ENCODE measurements around the gene POU5F2. TPM values are rescaled to one million over a fixed set of nuclear protein-coding genes. Genes with fewer than 3 reads are reported as not detected.
A peak's percentile ranks its signal among the peaks of the same experiment; 100 is the strongest.

Gene POU5F2, protein sequence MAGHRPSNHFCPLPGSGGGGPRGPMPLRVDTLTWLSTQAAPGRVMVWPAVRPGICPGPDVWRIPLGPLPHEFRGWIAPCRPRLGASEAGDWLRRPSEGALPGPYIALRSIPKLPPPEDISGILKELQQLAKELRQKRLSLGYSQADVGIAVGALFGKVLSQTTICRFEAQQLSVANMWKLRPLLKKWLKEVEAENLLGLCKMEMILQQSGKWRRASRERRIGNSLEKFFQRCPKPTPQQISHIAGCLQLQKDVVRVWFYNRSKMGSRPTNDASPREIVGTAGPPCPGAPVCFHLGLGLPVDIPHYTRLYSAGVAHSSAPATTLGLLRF
- total RNA-seq: under 1 TPM; 0.40 to 0.84 TPM
- 0.11 TPM for polyA plus RNA-seq (2013, experiment 1 of 2)
- polyA plus RNA-seq (2013, experiment 2 of 2): 0.08 TPM
- long read RNA-seq, experiment 1: 0 reads
- long read RNA-seq, experiment 2: 0 reads
- long read RNA-seq, experiment 3: 0 reads
- long read RNA-seq, experiment 4: 0 reads

DNA sequence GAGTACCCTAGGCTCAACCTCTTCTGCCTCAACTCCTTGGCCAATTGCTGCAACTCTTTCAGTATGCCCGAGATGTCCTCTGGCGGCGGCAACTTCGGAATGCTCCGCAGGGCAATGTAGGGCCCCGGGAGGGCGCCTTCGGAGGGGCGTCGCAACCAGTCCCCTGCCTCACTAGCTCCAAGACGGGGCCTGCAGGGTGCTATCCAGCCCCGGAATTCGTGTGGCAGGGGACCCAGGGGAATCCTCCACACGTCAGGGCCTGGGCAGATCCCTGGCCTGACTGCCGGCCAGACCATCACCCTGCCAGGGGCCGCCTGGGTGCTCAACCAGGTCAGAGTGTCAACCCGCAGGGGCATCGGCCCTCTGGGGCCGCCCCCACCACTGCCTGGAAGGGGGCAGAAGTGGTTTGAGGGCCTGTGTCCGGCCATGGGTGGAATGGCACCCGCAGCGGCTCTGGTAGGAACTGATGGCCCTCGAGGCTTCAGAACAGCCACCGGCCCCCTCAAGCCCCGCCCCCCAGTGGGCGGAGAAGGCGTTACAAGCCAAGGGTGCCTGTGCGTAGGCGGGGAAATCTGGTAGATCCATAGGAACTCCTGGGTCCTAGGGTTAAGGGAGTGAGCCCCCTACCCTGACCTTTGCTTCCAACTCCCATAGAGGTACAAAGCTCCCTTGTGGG, at the start of gene POU5F2:
TSS of gene POU5F2 (minus strand) at position 465 of the 676 bp plus-strand sequence. CDS start at position 428, 37 bp downstream.
- Histone ChIP-seq H3K9ac (ENCODE audit: extremely low read depth, low read length, poor library complexity, severe bottlenecking) (no peak within 1 kb of the TSS), H3K27ac (ENCODE audit: low read depth, low read length) (no peak within 1 kb of the TSS), H3K9me3 (ENCODE audit: control insufficient read depth, low read length) (peaks cover 5% of the 10 kb centered on the region), H3K4me1 (ENCODE audit: control insufficient read depth, insufficient read depth, low read length) (no peaks in the 10 kb centered on the region), H3K27me3 (ENCODE audit: control insufficient read depth, insufficient read depth, low read length, poor library complexity, severe bottlenecking) (no peaks in the 10 kb centered on the region), H3K36me3 (ENCODE audit: control insufficient read depth, insufficient read depth, low read length) (no peaks in the 10 kb centered on the region), H3K4me3 (ENCODE audit: low read length) (no peak within 1 kb of the TSS)
- Mint-ChIP-seq H3K27me3 (ENCODE audit: insufficient read depth) (peaks cover 3% of the 10 kb centered on the region), H3K9me3 (no peaks in the 10 kb centered on the region), H3K27ac (no peak within 1 kb of the TSS), H3K36me3 (ENCODE audit: low read depth) (no peaks in the 10 kb centered on the region), H3K4me3 (no peak within 1 kb of the TSS), H3K4me1 (peaks cover 4% of the 10 kb centered on the region)
- peak; percentile 72 for DNase-seq
- WGBS, 2 experiments (ENCODE audit: insufficient coverage in 1 of 2, insufficient read length in 1 of 2): 92 to 94% methylated on average over 9 to 29 of the region's 29 CpGs
- TF ChIP-seq, protein P1, sequence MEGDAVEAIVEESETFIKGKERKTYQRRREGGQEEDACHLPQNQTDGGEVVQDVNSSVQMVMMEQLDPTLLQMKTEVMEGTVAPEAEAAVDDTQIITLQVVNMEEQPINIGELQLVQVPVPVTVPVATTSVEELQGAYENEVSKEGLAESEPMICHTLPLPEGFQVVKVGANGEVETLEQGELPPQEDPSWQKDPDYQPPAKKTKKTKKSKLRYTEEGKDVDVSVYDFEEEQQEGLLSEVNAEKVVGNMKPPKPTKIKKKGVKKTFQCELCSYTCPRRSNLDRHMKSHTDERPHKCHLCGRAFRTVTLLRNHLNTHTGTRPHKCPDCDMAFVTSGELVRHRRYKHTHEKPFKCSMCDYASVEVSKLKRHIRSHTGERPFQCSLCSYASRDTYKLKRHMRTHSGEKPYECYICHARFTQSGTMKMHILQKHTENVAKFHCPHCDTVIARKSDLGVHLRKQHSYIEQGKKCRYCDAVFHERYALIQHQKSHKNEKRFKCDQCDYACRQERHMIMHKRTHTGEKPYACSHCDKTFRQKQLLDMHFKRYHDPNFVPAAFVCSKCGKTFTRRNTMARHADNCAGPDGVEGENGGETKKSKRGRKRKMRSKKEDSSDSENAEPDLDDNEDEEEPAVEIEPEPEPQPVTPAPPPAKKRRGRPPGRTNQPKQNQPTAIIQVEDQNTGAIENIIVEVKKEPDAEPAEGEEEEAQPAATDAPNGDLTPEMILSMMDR (conservative IDR thresholded peaks at IDR 0.05): peak; percentile 51

DNA sequence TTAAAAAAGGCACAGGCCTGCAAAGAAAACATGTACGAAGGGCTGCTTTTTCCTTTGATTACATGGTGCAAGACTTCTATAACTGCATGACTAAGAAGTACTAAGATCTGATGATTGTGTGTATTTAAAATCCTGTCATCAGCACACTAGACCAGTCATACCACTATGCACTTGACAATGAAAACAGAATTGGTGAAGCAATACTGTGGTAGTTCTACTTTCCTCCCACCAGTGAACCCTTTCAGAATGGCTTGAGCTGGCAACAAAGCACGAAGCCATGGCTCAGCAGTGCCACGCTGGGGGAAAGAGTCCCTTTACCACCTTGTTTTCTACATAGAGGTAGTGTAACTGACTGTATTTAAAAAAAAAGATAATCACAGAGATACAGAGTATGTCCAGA, 49.0 kb upstream of the POU5F2 start:
- no peak overlapping the region for H3K4me3 Mint-ChIP-seq
- TF ChIP-seq, protein P1 (conservative IDR thresholded peaks at IDR 0.05): peak; percentile 25

DNA sequence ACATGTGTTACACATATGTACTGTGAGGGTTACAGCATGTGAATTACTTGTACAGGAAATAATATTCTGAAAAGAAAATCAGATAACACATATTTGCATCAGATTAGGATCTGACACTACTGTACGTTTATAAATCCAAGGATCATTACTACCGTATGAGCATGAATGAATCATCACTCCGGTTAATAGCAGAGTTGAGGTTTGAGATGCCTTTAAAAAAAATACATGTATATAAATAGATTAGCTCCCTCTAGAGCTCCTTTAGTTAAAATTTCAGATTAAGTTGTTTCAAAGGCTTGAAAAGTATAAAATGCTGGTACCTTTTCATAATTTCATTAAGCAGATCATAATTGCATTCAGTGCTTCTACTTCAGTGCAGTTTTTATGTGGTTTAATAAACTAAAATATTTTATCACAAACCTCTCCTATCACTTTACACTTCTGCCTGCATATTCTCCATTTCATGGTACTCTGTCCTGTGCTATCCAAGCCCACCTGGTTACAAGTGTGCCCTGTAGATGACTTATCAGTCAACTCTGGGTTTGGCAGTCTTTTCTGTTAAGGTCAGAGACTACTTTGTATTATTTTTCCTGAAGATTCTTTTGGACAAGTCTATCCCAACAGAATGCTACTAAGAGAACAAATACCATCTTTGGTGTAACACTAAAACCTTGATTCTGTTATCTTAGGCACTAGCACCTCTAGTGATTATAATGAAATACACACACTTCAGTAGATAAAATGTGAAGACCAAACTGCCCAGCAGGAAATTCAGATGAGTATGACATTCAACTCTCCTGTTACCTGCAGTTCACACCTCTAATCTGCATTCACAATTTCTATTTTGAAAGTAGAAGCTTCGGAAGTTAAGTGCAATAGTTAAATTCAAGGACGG, 48.0 kb upstream of the POU5F2 start:
- no peak overlapping the region for H3K27ac Mint-ChIP-seq
- no peaks in the 10 kb centered on the region for H3K36me3 Mint-ChIP-seq (ENCODE audit: low read depth)
- no peak overlapping the region for H3K27ac ChIP-seq (ENCODE audit: low read depth, low read length)
- no peaks in the 10 kb centered on the region for H3K36me3 ChIP-seq (ENCODE audit: control insufficient read depth, insufficient read depth, low read length)
- H3K27me3 Mint-ChIP-seq (ENCODE audit: insufficient read depth): peaks cover 9% of the 10 kb centered on the region
- no peak for DNase-seq
- 85 to 92% methylated on average over 4 of the region's 5 CpGs for WGBS, 2 experiments (ENCODE audit: insufficient coverage in 1 of 2, insufficient read length in 1 of 2)
- H3K9ac ChIP-seq (ENCODE audit: extremely low read depth, low read length, poor library complexity, severe bottlenecking): no peak overlapping the region
- peak overlapping the region; percentile 12 for H3K4me3 ChIP-seq (ENCODE audit: low read length)
- no peaks in the 10 kb centered on the region for H3K27me3 ChIP-seq (ENCODE audit: control insufficient read depth, insufficient read depth, low read length, poor library complexity, severe bottlenecking)
- no peaks in the 10 kb centered on the region for H3K9me3 Mint-ChIP-seq
- peaks cover 31% of the 10 kb centered on the region for H3K4me1 Mint-ChIP-seq
- H3K9me3 ChIP-seq (ENCODE audit: control insufficient read depth, low read length): no peaks in the 10 kb centered on the region
- TF ChIP-seq, protein P1 (conservative IDR thresholded peaks at IDR 0.05): no peak
- peaks cover 22% of the 10 kb centered on the region for H3K4me1 ChIP-seq (ENCODE audit: control insufficient read depth, insufficient read depth, low read length)
- no peak overlapping the region for H3K4me3 Mint-ChIP-seq

More for the DNA sequence above, 49.0 kb upstream of the POU5F2 start:
- no peak overlapping the region for H3K27ac ChIP-seq (ENCODE audit: low read depth, low read length)
- Mint-ChIP-seq H3K27ac (no peak overlapping the region), H3K9me3 (no peaks in the 10 kb centered on the region), H3K36me3 (ENCODE audit: low read depth) (no peaks in the 10 kb centered on the region), H3K27me3 (ENCODE audit: insufficient read depth) (peaks cover 9% of the 10 kb centered on the region), H3K4me1 (peaks cover 40% of the 10 kb centered on the region)
- no peaks in the 10 kb centered on the region for H3K9me3 ChIP-seq (ENCODE audit: control insufficient read depth, low read length)
- peaks cover 31% of the 10 kb centered on the region for H3K4me1 ChIP-seq (ENCODE audit: control insufficient read depth, insufficient read depth, low read length)
- peak overlapping the region; percentile 12 for H3K4me3 ChIP-seq (ENCODE audit: low read length)
- no peaks in the 10 kb centered on the region for H3K27me3 ChIP-seq (ENCODE audit: control insufficient read depth, insufficient read depth, low read length, poor library complexity, severe bottlenecking)
- WGBS, 2 experiments (ENCODE audit: insufficient coverage in 1 of 2, insufficient read length in 1 of 2): 88% methylated on average over 3 of the region's 3 CpGs; no CpG with 5 or more reads in 1 of the 2 experiments
- no peak for DNase-seq
- H3K9ac ChIP-seq (ENCODE audit: extremely low read depth, low read length, poor library complexity, severe bottlenecking): no peak overlapping the region
- no peaks in the 10 kb centered on the region for H3K36me3 ChIP-seq (ENCODE audit: control insufficient read depth, insufficient read depth, low read length)
